ENCODE data around the gene GFI1B. TPM values are rescaled to one million over a fixed set of nuclear protein-coding genes. Genes with fewer than 3 reads are reported as not detected.

Gene GFI1B
- polyA plus RNA-seq (2011; rRNA removed), result 0.16 TPM in 1 of 2 replicates, not detected in the other
- polyA minus RNA-seq (2011; rRNA and poly(A)+ RNA removed), result not detected in 2 replicates

DNA sequence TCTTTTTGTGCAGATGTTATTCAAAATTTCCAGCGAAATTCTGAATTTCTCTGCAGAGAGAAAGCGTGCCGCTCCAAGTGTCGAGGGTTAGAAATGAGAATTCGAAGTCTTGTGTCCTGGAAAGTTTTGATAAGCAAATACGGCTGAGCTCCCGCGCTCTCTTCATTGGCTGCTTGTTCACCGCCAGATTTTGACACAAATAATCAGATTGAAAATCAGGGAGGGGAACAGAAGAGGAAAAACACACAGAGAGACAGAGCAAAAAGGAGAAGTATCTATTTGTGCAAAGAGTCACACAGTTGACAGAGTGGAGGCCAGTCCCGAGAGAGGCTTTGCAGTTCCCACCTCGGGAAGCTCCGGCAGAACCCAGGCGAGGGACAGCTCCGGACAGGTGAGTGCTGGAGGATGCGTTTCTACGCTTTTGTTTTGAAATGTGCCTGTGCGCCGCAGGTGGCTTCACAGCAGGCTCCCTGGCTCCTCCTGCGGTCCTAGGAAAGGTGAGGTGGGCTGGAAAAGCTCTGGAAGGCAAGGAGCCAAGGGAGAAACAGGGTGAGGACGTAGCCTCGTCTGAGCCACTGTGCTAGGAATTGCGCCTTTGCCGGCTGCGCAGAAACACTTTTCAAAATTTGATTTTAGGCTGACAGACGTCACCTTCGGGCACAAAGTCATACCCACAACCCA lies at the start of gene GFI1B:
Gene GFI1B, plus strand, starts transcription at position 244 of the 681 bp plus-strand sequence. CDS start 7,985 bp downstream, outside the sequence.
- TF ChIP-seq, protein P1, sequence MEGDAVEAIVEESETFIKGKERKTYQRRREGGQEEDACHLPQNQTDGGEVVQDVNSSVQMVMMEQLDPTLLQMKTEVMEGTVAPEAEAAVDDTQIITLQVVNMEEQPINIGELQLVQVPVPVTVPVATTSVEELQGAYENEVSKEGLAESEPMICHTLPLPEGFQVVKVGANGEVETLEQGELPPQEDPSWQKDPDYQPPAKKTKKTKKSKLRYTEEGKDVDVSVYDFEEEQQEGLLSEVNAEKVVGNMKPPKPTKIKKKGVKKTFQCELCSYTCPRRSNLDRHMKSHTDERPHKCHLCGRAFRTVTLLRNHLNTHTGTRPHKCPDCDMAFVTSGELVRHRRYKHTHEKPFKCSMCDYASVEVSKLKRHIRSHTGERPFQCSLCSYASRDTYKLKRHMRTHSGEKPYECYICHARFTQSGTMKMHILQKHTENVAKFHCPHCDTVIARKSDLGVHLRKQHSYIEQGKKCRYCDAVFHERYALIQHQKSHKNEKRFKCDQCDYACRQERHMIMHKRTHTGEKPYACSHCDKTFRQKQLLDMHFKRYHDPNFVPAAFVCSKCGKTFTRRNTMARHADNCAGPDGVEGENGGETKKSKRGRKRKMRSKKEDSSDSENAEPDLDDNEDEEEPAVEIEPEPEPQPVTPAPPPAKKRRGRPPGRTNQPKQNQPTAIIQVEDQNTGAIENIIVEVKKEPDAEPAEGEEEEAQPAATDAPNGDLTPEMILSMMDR (IDR thresholded peaks at IDR 0.05; ENCODE audit: insufficient read depth, low read depth, low read length), result no peak
- DNase-seq (ENCODE audit: low read depth), result no peak
- CTCF ChIA-PET, result interaction anchor here (0.7 to 3.6 kb wide), 10 partner anchors 9 to 168 kb away, joined by 3 to 18 read pairs (median 4); no protein-coding TSS in a partner anchor
- H3K36me3 ChIP-seq (ENCODE audit: control insufficient read depth, insufficient read depth, low read length), result no peaks in the 10 kb centered on the region
- H3K27me3 ChIP-seq (ENCODE audit: control insufficient read depth, insufficient read depth, low read length), result peaks cover 26% of the 10 kb centered on the region
- H3K4me3 ChIP-seq (ENCODE audit: low read depth, low read length), result no peak within 1 kb of the TSS
- POLR2A ChIA-PET, result no interaction called here

DNA sequence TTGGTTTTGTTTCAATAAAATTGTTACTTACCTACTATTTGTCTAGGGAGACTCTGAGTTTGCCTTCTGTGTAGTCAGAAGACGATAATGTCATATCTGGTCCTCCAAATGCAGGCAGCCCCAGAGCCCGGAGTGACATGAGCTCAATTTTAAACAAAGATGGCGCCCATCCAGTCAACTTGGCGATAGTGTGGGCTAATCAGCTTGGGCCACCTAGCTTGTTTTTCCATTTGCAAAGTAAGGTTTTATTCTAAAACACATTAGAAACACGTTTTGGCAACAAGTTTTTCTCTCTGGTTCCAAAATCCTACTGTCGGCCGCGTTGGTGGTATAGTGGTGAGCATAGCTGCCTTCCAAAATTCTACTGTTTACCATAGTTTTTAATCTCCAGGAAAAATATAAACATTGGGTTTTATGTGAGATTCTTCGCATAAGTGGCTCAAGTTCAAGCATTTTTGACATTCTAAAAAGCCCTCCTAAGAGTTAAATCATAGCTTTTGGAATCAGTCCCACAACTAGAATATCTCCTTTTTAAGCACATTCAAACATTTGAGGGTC lies 47.2 kb upstream of the GFI1B start:
- H3K36me3 ChIP-seq (ENCODE audit: control insufficient read depth, insufficient read depth, low read length), result peaks cover 4% of the 10 kb centered on the region
- CTCF ChIA-PET, result interaction anchor here (0.6 to 0.8 kb wide), 3 partner anchors 16 to 556 kb away, joined by 3 to 4 read pairs (median 4); no protein-coding TSS in a partner anchor
- no peaks in the 10 kb centered on the region for H3K27me3 ChIP-seq (ENCODE audit: control insufficient read depth, insufficient read depth, low read length)
- no peak for DNase-seq (ENCODE audit: low read depth)
- POLR2A ChIA-PET, result no interaction called here
- TF ChIP-seq, protein P1 (IDR thresholded peaks at IDR 0.05; ENCODE audit: insufficient read depth, low read depth, low read length), result no peak
- H3K4me3 ChIP-seq (ENCODE audit: low read depth, low read length), result no peak overlapping the region

DNA sequence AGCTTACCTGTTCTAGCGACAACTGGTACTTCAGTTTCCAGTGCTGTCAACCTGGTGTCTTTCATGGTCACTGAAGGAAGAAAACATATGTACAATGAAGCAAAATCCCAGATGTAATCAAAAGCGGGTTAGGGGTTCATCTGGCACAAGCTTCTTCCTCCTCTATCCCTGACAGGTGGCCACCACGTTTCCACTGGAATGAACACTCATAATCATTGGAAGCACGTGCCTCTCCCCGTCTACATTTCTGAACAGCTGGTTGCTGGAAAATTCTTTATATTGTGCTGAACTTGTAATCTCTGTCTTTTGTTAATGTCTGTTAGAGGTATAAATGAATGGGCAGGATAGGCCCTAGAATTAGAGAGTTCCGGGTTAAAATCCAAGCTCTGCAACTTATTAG lies 43.5 kb upstream of the GFI1B start:
- TF ChIP-seq, protein P1 (IDR thresholded peaks at IDR 0.05; ENCODE audit: insufficient read depth, low read depth, low read length), result no peak
- no peaks in the 10 kb centered on the region for H3K27me3 ChIP-seq (ENCODE audit: control insufficient read depth, insufficient read depth, low read length)
- CTCF ChIA-PET, result interaction anchor here (0.9 to 2.5 kb wide), 4 partner anchors 8 to 36 kb away, joined by 3 to 12 read pairs (median 4); no protein-coding TSS in a partner anchor
- DNase-seq (ENCODE audit: low read depth), result no peak
- H3K4me3 ChIP-seq (ENCODE audit: low read depth, low read length), result no peak overlapping the region
- POLR2A ChIA-PET, result no interaction called here
- H3K36me3 ChIP-seq (ENCODE audit: control insufficient read depth, insufficient read depth, low read length), result no peaks in the 10 kb centered on the region; the same call in 1 of the 2 replicates

DNA sequence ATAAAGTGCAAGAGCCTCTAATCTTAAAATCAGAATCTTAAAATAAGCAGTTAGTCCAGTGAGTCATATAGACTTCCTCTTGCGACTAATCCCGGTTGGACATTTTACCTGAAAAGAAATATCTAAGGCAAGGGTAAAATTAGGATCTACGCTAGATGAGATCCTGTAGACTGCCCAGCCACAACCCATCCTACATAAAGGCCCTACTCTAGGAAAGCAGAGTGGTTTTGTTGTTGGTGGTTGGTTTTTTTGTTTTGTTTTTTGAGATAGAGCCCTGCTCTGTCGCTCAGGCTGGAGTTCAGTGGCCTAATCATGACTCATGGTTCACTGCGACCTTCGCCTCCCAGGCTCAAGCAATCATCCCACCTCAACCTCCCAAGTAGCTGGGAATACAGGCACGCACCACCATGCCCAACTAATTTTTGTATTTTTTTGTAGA lies 41.0 kb upstream of the GFI1B start:
- no peak for DNase-seq (ENCODE audit: low read depth)
- Histone ChIP-seq H3K4me3 (ENCODE audit: low read depth, low read length) (no peak overlapping the region), H3K36me3 (ENCODE audit: control insufficient read depth, insufficient read depth, low read length) (no peaks in the 10 kb centered on the region; the same call in 1 of the 2 replicates), H3K27me3 (ENCODE audit: control insufficient read depth, insufficient read depth, low read length) (no peaks in the 10 kb centered on the region)
- ChIA-PET POLR2A (no interaction called here), CTCF (no interaction called here)
- TF ChIP-seq, protein P1 (IDR thresholded peaks at IDR 0.05; ENCODE audit: insufficient read depth, low read depth, low read length), result no peak

DNA sequence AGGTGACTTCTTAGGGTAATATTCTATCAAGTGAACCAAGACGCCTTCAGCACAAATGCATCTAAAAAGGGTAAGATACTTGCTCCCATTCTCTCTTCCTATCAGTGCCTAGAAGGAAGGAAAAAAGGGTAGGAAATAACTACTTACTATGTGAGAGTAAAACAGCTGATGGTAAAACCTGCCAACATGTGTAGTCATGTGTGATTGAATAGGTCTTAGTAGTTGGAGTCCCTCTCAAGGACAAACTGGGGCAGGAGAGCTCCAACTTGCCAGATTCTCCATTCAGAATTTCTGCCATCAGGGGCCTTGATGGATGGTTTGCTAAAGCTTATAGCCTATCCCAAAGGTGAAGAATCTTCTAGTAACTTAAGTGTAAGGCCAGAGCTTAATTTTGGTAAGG lies 39.3 kb upstream of the GFI1B start:
- TF ChIP-seq, protein P1 (IDR thresholded peaks at IDR 0.05; ENCODE audit: insufficient read depth, low read depth, low read length), result no peak
- DNase-seq (ENCODE audit: low read depth), result no peak
- CTCF ChIA-PET, result interaction anchor here (1.7 kb wide), 1 partner anchor 37 kb away, joined by 7 read pairs; no protein-coding TSS in a partner anchor

More for the DNA sequence above, 39.3 kb upstream of the GFI1B start:
- no peaks in the 10 kb centered on the region for H3K27me3 ChIP-seq (ENCODE audit: control insufficient read depth, insufficient read depth, low read length)
- no peaks in the 10 kb centered on the region for H3K36me3 ChIP-seq (ENCODE audit: control insufficient read depth, insufficient read depth, low read length)
- no peak overlapping the region for H3K4me3 ChIP-seq (ENCODE audit: low read depth, low read length)
- POLR2A ChIA-PET, result no interaction called here
